ENCODE data around the gene NOTCH2.
"Not testable (repeated sequence)": the region's sequence is repeated elsewhere in the genome, so short reads cannot be mapped to it uniquely, and the experiment has no call there.

The NOTCH2 gene

DNA sequence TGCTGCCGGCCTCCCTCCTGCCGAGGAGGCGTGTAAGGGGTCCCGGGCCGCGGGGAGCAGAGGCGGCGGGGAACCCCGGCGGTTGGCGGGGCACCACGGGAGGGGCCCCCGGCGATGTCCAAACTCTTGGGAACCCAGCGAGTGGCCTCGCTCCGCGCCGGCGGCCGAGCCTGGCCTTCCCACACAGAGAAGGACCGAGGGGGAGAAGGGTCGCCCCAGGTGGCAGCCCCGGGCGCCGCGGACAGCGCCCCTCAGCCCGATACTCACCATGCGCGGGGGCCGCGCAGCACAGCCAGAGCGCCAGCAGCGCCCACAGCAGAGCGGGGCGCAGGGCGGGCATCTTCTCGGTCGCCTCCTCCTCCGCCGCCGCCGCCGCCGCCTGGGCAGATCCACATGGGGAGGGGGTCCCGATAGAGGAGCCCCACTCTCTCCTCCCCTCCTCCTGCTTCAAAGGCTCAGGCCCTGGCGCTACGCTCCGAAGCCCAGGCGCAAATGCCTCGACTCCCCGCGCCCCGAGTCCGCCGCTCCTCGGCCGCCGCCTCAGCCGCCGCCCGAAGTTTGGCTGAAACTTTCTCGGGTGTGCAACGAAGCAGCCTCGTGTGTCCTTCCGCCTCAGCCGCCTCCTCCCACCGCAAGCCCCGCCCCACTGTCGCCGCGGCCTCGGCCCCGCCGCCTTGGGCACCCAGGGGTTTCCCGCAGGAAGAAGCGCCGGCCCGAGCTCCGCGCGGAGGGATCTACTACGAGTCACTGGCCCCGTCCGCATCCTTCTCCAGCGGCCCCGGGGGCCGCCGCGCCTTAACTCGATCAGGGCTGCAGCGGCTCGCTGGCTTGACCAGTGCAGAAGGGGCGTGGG is at the start of gene NOTCH2:
Gene NOTCH2, minus strand, starts transcription at position 596 of the 853 bp plus-strand sequence. Its CDS starts 256 bp downstream, at position 340.
- DNase-seq = peak; percentile 45 to 55

DNA sequence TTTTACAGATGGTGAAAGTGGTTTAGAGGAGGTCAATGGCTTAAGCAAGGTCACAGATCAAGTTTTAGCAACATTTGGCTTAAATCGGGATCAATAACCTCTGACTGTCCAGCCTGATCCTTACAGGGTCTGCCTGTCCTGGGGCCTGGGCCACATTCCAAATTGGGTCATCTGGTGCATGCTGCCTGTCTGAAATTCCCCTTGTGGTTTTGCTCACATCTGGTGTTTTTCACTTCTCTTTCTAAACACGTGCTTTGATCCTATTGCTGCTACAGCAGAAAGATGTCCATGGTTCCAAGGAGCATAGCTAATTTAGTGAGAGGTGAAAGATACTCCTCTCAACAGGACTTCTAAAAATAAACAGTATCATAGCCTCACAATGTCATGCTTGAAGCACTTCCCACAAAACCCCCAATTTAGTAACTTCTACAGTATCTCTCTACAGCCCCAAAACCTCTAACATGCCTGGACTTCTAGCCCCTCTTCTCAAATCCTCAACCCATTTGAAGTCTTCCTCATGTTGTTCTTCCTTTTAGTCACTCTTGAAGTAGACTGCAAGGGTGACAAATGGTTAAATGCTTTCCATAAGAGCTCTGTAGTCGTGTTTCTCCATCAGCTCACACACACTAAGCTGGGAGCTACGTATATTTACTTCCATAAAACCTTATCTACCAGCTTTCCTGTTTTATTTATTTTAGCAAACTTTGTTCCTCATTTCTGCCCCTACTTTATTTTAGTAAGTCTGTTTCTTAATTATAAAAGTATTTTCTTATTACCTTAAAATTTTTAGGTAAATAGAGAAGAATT is 48.1 kb upstream of the NOTCH2 start:
- DNase-seq = not testable (repeated sequence)

DNA sequence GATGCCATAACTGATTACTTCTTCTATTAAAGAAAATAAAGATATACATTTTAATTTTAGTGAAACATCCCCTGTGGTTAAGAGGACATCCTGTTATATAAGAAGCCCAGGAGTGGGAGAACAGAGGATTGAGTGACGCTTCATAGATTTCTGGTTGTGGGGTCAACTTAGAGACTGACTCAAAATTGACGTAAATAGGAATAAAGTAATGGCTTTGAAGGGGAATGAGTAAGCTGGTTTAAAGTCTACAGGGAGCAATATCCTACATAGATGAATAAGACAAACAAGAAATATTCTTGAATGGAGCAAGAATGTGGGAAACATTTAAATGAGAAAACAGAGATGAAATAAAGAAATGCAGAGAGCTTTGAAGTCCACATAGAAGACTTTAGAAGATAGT is 46.6 kb upstream of the NOTCH2 start:
- not testable (repeated sequence) for DNase-seq

DNA sequence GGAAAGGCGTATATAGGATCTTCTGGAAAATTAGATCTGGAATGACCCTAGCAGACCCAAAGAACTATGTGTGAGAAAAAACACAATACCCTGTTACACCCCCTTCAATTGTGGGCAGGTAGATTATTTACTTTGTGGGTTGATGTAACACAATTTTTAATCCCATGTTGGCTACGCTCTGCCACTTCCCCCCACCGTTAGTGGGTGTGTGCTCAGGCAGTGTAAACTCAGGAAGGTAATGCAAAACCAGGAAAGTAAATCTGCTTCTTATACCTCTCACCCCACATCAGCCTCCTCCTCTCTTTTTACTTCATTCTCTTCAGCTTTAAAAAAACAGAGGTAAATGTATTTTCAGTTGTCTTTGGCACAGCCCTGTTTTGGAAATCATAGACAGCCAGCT is 43.7 kb upstream of the NOTCH2 start:
- DNase-seq = not testable (repeated sequence)

DNA sequence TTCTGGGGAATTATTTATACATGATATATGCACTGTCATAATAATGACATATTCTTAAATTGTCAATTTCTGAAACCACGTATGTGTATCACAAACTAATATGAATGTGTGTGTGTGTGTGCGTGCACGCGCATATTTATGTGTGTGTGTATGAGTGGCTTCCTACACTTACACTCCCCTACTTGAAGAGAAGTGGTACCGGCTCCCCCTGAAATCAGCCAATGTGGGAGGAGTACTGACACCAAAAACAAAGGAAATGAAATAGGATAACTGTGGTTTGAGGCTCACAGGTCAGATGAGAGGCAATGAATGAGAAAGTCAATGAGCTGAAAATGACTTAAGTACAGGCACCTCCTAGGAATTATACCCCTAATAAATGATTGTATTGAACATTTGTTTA is 42.8 kb upstream of the NOTCH2 start:
- DNase-seq = not testable (repeated sequence)

DNA sequence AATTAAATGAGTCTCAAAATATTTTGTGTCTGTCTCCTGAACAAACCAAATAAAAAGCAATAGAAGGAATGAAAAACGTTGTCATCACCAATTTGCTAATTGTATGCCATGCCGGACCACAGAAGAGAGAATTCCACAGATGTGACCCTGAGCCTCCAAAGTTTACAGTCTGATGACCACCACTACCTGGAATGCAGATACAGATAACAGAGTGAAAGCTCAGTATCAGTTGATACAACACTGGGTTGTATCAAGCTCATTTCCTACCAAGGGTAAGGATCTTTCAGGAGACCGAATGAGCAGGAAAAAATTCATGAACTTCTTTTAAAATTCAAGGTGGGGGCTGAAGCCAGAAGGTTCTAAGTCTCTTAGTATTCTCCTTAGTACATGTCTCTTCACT is 42.3 kb upstream of the NOTCH2 start:
- not testable (repeated sequence) for DNase-seq

DNA sequence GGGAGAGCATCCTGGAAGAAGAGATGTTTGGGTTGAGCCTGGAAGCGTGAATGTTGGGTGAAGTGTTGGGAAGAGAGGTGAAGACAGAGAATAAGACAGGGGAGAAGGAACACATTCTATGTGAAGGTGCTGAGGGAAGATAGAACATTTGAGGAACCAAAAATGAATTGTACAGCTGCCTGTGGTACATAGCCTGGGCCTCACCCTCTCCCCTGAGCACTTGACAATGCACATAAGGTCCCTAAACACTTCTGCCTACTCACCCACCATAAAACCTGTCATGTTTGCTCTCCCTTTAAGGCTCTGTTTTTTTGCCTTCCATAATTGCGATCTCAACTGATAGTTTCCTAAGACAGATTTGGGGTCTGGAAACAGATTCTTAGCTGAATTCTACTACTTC is 41.5 kb upstream of the NOTCH2 start:
- not testable (repeated sequence) for DNase-seq

DNA sequence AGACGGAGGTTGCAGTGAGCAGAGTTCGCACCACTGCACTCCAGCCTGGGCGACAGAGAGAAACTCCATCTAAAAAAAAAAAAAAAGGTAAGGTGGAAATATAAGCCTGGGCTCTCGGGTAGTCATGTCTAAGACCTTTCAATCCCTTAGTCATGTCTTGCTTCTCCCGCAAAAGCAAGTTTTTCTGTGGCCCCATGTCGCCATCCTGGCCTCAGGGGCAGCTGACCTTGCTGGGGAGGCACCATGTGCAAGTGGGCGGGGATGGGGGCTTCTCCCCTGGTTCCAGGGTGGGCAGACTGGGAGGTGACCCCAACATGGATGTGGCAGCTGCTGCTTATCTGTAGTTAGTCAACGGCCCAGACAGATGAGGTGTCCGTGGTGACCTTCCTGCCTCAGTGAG is 40.2 kb upstream of the NOTCH2 start:
- not testable (repeated sequence) for DNase-seq

DNA sequence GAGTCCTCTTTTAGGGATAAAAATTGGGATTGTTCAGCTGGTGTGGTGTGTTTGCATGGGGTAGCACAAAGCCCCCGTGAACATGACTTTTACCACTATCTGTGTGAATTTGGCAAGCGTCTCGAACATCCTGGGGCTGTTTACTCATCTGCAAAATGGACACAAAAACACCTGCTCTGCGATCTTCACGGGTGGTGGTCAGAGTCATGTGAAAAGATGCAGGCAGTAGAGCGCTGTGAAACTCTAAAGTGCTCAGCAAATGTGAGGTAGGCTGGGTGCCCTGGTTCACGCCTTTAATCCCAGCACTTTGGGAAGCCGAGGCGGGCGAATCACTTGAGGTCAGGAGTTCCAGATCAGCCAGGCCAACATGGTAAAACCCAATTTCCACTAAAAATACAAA is 39.7 kb upstream of the NOTCH2 start:
- DNase-seq = not testable (repeated sequence)

DNA sequence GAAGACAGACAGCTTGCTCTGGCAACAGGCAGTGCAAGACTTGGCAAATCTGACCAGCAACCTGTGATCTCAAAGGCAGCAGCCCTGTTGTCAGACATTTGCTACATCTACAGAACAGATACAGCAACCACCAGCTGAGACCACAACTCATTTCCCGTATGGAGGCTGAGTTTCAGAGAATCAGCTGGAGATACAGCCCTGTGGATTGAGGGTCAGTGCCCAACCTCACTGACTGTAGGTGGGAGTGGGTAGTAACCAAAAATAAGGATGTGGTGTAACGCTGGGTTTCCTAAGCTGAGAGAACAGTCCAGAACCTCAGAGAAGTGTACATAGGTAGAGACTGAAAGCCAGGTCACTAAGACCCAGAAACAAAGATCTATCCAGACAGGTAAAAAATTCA is 35.8 kb upstream of the NOTCH2 start:
- DNase-seq = not testable (repeated sequence)

DNA sequence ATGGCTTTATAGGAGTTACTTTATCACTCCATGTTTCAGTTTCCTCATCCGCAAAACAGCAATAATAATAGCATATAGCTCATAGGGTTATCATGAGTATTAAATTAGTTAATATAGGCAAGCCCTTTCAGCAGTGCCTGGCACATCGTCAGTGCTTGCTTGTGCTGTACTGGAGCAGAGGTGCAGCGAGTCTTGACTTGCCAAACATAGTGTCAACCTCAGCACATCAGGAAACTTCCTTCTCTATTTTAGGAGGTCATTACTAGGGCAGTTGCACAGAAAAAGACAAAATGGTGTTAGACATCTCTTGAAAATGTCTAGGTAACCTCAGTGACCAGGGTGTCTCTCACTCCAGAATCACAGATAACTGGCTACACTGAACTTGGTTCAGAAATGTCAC is 34.3 kb upstream of the NOTCH2 start:
- not testable (repeated sequence) for DNase-seq

DNA sequence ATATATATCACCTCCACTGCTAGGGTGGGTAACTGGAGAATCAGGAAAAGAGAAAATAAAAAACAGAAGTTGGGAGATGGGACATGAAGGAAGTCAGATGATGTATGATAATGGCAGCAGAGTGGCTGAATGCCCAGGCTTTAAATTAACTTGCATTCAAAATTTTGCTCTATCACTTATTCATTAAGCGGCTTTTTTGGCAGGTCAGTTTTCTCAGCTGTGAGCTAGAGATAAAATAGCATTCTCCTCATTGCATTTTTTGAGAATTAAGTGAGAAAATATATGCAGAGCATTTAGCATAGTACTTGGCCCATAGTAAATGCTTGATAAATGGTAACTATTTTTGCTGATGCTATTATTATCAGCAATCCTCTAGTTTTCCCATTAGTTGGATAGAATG is 32.1 kb upstream of the NOTCH2 start:
- DNase-seq = not testable (repeated sequence)

DNA sequence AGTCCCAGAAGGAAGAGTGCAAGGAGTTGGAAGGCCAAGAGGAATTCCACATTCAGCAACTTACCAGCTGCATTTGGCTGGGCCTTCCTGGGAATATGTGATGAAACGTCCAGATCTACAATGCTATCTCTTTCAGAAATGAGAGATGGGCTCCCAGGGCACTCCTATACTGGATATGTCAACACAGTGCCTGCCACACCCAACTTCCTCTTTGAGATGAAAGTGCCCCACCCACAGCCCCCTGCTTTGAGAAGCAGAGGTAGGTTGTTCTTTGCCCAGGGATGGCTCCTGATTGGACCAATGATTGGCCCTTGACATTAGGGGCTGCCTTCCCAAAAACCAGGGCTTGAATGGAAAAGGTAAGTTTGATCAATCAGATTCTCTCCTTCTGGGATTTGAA is 31.1 kb upstream of the NOTCH2 start:
- DNase-seq = not testable (repeated sequence)

DNA sequence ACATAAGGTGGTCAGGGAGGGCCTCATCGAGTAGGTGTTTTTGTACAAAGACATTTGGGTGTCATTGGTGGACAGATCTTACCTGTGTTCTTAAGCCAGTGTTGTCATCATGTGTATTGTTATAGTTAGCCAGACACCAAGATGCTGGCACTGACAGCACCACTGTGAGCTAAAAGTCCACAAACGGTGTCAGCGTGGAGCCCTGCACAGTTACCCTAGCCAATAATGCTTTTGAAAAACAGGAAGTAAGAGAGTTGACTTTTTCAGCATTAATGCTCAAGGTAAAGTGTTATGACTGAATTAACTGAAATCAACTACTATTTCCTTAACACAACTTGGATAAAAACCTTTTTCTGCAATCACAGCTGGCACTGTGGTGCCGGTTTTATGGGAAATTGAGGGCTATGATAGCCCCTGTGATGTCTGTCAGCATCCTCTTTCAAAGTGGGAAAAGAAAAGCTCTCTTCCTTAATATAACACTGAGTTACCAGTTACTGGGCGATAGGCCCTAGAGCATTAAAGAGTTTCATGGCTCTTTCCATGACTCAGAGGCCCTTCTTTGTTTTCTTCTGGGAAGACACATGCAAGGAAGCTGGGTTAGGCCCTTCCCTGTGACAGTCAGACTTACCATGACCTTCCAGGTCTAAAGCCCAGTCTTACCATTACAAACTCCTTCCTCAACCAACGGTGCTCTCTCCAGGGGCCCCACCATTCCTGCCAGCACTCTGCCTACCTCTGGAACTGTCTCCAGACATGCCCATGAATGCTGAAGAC is 29.7 kb upstream of the NOTCH2 start:
- not testable (repeated sequence) for DNase-seq

DNA sequence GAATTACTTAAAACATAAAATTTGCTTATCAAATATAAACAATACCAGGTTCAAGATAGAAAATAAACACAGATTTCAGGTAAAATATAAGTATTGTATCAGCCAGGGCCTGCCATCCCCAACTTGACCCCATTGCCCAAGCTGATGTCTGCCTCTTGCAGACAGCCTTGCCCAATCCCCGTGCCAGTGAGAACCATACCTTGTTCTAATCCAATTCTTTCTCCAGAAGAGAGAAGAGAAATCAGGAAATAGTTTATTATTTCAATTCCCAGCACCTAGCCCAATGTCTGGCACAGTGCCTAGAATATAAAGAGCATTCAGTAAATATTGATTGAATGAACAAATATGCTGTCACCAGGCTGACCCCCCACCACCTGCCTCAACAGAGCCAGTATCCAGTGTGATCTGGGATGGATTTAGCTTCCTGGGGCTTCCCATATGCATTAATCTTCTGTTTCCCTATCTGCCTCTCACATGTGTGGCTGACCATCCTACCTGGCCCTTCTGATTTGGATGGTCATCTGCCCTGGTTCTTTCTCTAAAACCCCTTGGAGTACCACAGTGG is 27.6 kb upstream of the NOTCH2 start:
- DNase-seq = not testable (repeated sequence)

DNA sequence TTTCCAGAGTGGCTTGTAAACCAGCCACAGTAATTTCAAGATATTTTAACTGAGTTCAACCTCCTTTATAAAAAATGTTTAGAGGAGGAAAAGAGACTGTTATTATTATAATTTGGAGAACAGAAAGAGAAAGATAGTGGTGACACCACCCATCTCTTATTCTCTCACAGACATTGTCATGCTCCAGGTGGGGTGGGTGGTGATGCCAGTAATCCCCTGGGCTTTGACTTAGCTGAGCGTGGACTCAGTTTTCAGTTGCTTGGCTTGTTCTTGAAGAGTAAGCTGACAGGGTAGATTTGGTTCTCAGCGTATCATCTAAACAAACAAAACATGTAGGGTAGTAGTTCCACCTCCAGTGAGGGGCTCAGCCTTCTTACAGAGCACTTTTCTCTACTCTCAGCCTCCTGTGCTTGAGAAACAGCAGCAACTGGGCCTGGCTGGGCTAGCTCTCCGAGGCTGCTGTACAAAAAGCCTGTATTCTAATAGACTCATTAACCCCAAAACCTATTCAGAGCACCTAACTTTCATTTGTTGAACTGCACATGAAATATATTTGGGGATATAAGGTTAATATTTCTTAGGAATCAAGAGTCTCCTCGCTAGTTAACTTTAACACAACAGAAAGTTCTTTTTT is 24.2 kb upstream of the NOTCH2 start:
- not testable (repeated sequence) for DNase-seq

DNA sequence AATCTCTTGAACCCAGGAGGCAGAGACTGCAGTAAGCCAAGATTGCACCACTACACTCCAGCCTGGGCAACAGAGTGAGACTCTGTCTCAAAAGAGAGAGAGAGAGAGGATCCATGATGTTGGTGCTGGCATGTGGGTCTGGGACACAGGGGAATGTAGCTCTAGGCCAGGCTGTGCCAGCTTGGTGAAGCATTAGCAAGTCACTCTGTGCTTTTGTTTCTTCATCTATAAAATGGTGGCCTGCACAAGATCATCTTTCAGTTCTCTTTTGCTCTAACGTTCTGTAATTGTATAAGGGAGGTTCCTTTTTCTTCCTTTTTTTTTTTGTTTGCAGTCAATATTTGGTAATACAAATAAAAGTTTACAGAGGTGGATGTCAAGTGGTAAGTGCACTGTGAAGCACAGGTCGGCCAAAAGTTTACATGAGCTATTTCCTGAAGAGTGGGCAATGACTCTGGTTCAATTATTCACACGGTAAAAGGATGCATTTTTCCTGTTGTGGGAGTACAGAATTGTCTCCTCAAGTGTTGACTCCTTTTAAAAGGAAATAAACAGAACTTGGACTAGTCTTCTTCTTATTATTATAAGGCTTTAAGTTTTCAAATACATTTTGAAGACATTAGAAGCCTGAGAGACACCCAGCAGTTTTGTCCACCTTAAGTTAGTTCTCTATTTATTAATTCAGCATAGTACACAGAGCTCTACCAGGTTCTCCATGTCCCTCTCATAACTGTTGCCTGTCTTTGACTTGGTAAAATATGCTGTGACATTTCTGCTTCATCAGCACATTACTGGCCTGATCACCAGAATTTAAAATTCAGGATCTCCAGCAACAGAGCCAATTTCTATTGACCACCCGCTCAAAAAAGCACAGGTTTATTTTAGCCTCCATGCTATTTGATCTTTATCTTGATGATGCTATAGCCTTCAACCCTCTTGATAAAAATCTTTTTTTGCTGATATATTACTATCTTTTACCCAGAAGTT is 23.1 kb upstream of the NOTCH2 start:
- not testable (repeated sequence) for DNase-seq

DNA sequence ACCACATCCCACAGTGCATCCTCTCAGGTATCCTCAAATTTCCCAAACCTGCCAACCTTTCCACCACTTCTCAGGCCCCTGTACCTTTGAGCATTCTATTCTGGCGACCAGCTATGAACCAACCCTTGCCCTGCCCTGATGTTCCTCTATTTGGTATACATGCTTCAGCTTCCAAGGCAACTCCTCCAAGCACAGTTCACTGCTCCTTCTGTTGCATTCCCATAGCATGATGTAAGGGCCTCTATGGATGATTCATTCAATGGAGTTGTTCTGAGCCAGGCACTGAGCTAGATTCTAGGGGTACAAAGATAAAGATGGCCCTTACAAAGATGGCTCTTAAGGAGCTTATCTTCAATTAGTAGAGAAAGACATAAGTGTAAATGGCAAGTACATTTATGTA is 21.4 kb upstream of the NOTCH2 start:
- not testable (repeated sequence) for DNase-seq

DNA sequence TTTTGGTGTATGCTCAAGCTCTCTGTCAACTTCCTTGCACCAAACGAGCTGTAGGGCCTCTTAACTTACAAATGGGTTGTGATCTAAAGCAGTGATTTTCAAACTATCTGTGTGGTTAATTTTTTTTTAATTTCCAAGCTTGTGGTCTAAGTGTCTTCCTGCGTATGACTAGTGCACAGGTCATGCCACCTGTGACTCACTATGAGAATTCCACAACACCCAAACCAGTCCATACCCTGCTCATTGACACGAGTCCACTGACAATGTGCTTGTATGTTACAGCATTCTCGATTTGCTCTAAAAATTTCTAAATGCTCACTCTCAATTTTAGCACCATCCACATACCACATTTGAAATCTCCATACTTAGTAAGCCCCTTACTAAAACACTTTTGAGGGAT is 18.5 kb upstream of the NOTCH2 start:
- DNase-seq = peak; percentile 8 to 11

DNA sequence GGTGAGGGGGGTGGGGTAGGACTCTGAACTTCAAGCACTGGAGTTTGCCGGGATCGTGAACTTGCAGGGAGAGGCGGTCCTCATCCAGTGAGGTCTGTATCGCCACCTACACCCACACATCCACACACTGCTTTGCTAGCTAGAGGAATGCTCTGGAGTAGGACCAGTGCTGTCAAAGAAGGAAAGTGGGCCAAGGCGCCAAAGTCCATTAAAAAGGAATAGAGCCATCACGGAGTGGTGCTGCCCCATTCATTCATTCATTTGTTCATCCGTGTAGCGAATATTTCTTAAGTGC is 405 bp upstream of the NOTCH2 start:
- not testable (repeated sequence) for DNase-seq

DNA sequence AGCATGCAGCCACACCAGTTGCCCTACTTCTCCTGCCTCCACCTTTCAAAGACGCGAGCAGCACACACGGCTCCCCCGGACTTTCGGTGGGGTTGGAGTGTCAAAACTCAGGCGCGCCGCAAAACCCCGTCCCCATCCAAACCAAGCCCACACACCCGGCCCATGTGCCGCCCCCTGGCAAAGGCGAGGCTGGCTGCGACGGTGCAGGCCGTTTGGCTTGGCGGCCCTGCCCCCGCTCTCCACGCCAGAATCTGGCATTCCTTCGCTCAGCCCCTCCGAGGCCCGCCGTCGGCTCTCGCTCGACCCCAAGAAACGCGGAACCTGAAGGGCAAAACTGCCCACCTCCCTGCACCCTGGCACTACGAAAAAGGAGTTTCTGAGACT is 787 bp downstream of the NOTCH2 start:
- not testable (repeated sequence) for DNase-seq

Data from stimulated activated CD4-positive, alpha-beta T cell treated with anti-CD3 and anti-CD28 coated beads, Interleukin-2, amount 100 ng/mL, for 48 hours (primary cell).